ENCODE results near the gene SLC34A1.
"Not testable (repeated sequence)": the region's sequence is repeated elsewhere in the genome, so short reads cannot be mapped to it uniquely, and the experiment has no call there.

SLC34A1 gene

DNA sequence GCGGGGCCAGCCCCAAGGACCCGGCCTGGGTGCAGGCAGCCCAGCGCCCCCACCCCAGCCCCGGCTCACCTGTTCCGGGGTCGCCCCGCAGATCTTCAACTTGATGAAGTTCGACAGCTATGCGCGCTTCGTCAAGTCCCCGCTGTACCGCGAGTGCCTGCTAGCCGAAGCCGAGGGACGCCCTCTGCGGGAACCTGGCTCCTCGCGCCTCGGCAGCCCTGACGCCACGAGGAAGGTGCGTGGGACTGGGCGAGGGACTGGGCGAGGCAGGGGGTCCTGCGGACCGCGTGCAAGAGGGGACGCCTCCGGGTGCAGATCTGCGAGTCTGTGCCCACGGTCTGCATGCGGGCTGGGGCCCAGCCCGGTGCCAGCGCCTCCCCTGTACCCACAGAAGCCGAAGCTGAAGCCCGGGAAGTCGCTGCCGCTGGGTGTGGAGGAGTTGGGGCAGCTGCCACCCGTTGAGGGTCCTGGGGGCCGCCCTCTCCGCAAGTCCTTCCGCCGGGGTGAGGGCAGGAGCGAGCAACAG lies 16.8 kb upstream of the SLC34A1 start:
- DNase-seq (ENCODE audit: extremely low spot score, insufficient read length, low read depth) (no peak), FAIRE-seq (no peak)

- DNase-seq (ENCODE audit: extremely low spot score, insufficient read length, low read depth) (no peak), FAIRE-seq (no peak)
Observed at GRCh38 chr5:177367981-177368868, 16.0 kb upstream of the SLC34A1 start.

DNA sequence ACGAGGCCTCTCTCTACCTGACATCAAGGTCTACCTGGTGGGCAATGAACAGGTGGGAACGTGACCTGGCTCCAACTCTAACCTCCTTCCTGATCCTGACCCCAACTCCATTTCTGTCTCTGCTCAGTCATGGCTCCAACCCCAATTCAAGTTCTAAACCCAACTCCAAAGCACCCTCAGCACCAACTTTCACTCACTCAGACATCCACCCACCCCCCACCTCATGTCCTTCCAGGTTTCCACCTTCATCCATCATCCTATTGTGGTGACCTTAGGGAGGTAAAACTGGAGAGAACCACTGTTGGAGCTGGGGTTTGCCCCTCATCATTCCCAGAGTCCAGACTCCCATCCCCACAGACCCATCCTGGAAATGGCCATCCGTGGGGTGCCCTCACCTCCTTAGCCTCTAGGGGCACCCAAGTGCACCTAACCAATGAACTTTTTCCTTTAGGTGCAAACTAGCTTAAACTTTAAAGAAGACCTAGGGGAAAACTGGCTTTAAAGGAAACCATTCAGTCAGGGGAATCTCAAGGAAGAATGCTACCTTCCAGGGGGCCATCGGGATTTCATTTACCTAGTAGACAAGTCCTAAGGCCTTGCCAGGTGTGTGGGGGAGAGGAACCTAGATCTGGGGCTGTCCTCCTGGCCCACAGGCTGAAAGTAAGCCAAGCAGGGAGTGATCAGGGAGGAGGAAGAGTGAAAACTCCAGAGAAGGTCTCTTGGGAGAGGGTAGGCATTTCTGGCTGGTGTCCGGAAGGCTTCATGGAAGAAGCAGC lies 15.2 kb upstream of the SLC34A1 start:
- no peak for DNase-seq (ENCODE audit: extremely low spot score, insufficient read length, low read depth)
- FAIRE-seq: peak; percentile 90

- DNase-seq (ENCODE audit: extremely low spot score, insufficient read length, low read depth) (no peak), FAIRE-seq (no peak)
Observed at GRCh38 chr5:177369645-177370440, 14.4 kb upstream of the SLC34A1 start.

GRCh38 chr5:177370488-177371119 lies 13.6 kb upstream of the SLC34A1 start:
- no peak for DNase-seq (ENCODE audit: extremely low spot score, insufficient read length, low read depth)
- peak; percentile 5 for FAIRE-seq

DNA sequence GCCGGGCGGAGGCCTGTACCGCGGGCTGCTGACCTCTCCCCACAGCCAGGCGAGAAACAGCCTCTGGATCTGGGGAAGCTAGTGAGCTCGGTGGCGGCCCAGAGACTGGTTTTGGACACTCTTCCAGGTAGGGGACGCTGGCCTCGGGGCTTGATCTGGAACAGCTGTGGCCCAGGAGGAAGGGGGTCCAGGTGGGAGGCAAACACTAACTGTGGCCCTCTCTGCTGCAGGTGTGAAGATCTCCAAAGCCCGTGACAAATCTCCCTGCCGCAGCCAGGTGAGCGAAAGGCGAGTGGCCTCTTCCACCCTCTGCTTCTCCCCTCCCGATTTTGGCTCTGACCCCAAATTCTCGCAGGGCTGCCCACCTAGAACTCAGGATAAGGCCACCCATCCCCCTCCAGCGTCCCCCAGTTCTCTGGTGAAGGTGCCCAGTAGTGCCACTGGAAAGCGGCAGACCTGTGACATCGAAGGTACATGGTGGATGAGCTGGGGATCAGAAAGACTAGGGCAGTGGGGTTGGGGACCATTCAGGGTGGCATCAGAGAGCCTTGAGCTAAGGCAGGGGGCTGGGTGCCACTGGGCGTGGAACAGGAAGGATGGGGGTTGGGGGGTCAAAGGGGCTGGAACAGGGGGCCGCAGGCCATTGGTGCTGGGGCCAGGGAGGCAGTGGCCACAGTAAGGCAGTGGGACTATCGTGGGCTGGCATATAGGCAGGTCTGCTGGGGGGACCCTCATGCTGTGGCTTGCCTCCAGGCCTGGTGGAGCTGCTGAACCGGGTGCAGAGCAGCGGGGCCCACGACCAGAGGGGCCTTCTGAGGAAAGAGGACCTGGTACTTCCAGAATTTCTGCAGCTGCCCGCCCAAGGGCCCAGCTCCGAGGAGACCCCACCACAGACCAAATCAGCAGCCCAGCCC lies 12.9 kb upstream of the SLC34A1 start:
- FAIRE-seq: no peak
- no peak for DNase-seq (ENCODE audit: extremely low spot score, insufficient read length, low read depth)

DNA sequence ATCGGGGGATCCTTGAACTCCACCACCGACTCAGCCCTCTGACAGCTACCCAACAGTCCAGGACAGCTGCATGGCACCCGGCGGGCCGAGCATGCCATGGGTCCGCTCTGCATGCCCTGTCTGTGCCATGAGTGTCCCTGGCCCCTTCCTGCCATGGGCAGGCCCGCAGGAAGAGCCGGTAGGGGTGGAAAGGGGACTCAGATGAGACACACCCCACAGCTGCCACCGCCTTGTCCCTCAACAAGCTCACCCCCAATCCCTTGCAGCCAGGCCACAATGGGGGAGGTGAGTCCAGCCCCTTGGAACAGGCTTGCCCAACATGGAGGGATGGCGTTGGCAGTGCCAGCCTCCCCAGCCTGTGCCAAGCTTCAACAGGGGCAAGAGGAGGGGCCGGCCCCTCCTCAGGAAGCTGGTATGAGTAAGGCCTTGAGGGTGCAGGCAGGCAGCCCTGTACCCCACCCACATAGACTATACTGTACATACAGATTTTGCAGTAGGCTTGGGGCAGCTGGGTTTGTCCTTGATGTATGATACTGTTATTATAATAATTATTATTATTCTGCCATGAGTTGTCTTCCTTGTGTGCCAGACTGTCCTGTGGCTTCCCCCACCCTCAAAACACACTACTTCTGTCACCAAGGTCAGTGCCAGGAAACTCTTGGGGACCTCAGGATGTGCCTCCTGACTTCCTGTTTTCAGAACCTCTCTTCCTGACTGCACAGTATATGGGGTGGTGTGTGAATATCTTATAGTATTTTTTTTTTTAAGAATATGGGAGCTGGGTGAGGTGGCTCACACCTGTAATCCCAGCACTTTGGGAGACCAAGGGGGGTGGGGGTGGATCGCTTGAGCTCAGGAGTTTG lies 12.0 kb upstream of the SLC34A1 start:
- no peak for DNase-seq (ENCODE audit: extremely low spot score, insufficient read length, low read depth)

GRCh38 chr5:177372910-177373309 lies 11.3 kb upstream of the SLC34A1 start:
- no peak for FAIRE-seq
- no peak for DNase-seq (ENCODE audit: extremely low spot score, insufficient read length, low read depth)

More for the DNA sequence above, 12.0 kb upstream of the SLC34A1 start:
- FAIRE-seq: no peak

GRCh38 chr5:177373806-177374205 lies 10.4 kb upstream of the SLC34A1 start:
- no peak for DNase-seq (ENCODE audit: extremely low spot score, insufficient read length, low read depth)
- no peak for FAIRE-seq

- no peak for DNase-seq (ENCODE audit: extremely low spot score, insufficient read length, low read depth)
- FAIRE-seq: no peak
Observed at GRCh38 chr5:177374211-177374610, 10.0 kb upstream of the SLC34A1 start.

DNA sequence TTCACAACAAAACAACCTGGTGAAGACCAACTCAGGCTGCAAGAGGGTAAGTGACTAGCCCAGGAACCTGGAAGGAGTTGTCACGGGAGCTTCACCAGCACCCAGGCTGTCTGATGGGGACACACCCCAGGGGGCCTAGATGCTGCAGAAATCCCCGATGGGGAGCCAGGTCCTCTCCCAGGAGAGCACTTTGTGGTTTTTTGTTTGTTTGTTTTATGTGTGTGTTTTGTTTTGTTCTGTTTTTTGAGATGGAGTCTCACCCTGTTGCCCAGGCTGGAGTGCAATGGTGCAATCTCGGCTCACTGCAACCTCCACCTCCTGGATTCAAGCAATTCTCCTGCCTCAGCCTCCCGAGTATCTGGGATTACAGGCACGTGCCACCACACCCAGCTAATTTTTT lies 8.7 kb upstream of the SLC34A1 start:
- FAIRE-seq; DNase-seq (ENCODE audit: extremely low spot score, insufficient read length, low read depth): not testable (repeated sequence)

- DNase-seq (ENCODE audit: extremely low spot score, insufficient read length, low read depth) (no peak), FAIRE-seq (no peak)
Observed at GRCh38 chr5:177376107-177376506, 8.1 kb upstream of the SLC34A1 start.

GRCh38 chr5:177377851-177378776 lies 6.1 kb upstream of the SLC34A1 start:
- FAIRE-seq: no peak
- no peak for DNase-seq (ENCODE audit: extremely low spot score, insufficient read length, low read depth)

GRCh38 chr5:177378884-177379883 lies 5.0 kb upstream of the SLC34A1 start:
- FAIRE-seq (peak; percentile 79), DNase-seq (ENCODE audit: extremely low spot score, insufficient read length, low read depth) (no peak)

DNA sequence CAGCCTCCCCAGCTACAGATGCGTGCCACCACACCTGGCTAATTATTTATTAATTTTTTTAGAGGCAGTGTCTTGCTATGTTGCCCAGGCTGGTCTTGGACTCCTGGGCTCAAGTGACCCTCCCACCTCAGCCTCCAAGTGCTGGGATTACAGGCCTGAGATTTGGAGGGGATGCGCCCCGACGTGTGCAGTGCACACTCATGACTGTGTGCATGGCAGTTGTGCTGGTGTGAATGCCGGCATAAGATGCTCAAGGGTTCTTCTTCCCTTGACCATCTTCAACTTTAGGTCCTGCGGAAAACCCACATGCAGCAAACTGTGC lies 3.5 kb upstream of the SLC34A1 start:
- DNase-seq (ENCODE audit: extremely low spot score, insufficient read length, low read depth): no peak
- no peak for FAIRE-seq

Data from GM18507 (cell line).